HepG2 (cell line): ENCODE results near the gene PGS1. TPM values are rescaled to one million over a fixed set of nuclear protein-coding genes. Genes with fewer than 3 reads are reported as not detected.

ENCODE experiments used
- BHLHE40 ChIP-seq: IDR thresholded peaks from 2 replicates; pipeline ENCODE4 v1.6.1; 2011; ENCODE audit warnings: low read length, improper control_type of control experiment
- BRCA1 ChIP-seq: sonication (generic); formaldehyde crosslinking; IDR thresholded peaks from 2 replicates; pipeline ENCODE4 v1.4.0; 2020; ENCODE audit warnings: missing genetic modification reagents
- CHD4 ChIP-seq: fragments of 200-600 bp; sonication (generic); IDR thresholded peaks from 2 replicates; pipeline ENCODE4 v1.7.0; 2017; ENCODE audit warnings: mild to moderate bottlenecking, low read length, borderline replicate concordance
- EEA1 ChIP-seq: sonication (generic); formaldehyde crosslinking; IDR thresholded peaks from 2 replicates; pipeline ENCODE4 v1.5.1; 2020; ENCODE audit warnings: mild to moderate bottlenecking, missing genetic modification reagents, borderline replicate concordance
- ERF ChIP-seq: IDR thresholded peaks from 2 replicates; pipeline ENCODE4 v1.6.1; 2018; ENCODE audit warnings: missing biosample characterization, missing genetic modification reagents
- FOXK1 ChIP-seq: sonication (generic); formaldehyde crosslinking; IDR thresholded peaks from 2 replicates; pipeline ENCODE4 v1.4.0; 2020; ENCODE audit warnings: low read depth, missing genetic modification reagents, borderline replicate concordance
- HMG20A ChIP-seq: IDR thresholded peaks from 2 replicates; pipeline ENCODE4 v1.6.1; 2016; ENCODE audit warnings: borderline replicate concordance
- HNF4G ChIP-seq, 2 experiments: sonication (generic) in 1 of 2; formaldehyde crosslinking in 1 of 2; IDR thresholded peaks; 2 replicates each; pipeline versions ENCODE4 v1.4.0 to v1.6.1; 2011 to 2020; ENCODE audit warnings: borderline replicate concordance in 2 of 2, low read depth in 2 of 2, mild to moderate bottlenecking in 2 of 2, low read length in 1 of 2, missing genetic modification reagents in 1 of 2, moderate library complexity in 1 of 2
- IKZF4 ChIP-seq: sonication (generic); formaldehyde crosslinking; IDR thresholded peaks from 2 replicates; pipeline ENCODE4 v1.5.1; 2020; ENCODE audit warnings: borderline replicate concordance, mild to moderate bottlenecking, low read depth, missing genetic modification reagents; ENCODE audit errors: not compliant biosample characterization
- JUND ChIP-seq: sonication (generic); formaldehyde crosslinking; IDR thresholded peaks from 2 replicates; pipeline ENCODE4 v1.8.0; 2022; ENCODE audit warnings: mild to moderate bottlenecking, missing genetic modification reagents
- KDM2A ChIP-seq: sonication (generic); formaldehyde crosslinking; IDR thresholded peaks from 2 replicates; pipeline ENCODE4 v1.4.0; 2020; ENCODE audit warnings: low read depth, missing genetic modification reagents, borderline replicate concordance
- NCOA2 ChIP-seq: sonication (generic); formaldehyde crosslinking; IDR thresholded peaks from 2 replicates; pipeline ENCODE4 v1.8.0; 2022; ENCODE audit warnings: inconsistent platforms
- NFKB2 ChIP-seq: sonication (generic); formaldehyde crosslinking; IDR thresholded peaks from 2 replicates; pipeline ENCODE4 v1.4.0; 2020; ENCODE audit warnings: missing genetic modification reagents, borderline replicate concordance
- SALL1 ChIP-seq: sonication (generic); formaldehyde crosslinking; IDR thresholded peaks from 2 replicates; pipeline ENCODE4 v1.8.0; 2022; ENCODE audit warnings: mild to moderate bottlenecking, missing genetic modification reagents
- SIN3A ChIP-seq: IDR thresholded peaks from 2 replicates; pipeline ENCODE4 v1.6.1; 2011; ENCODE audit warnings: low read depth, mild to moderate bottlenecking, control low read depth, low read length, borderline replicate concordance
- SOX13 ChIP-seq, 3 experiments: fragments of 450-650 bp in 1 of 3; sonication (generic) in 1 of 3; formaldehyde crosslinking in 1 of 3; IDR thresholded peaks in 2 of 3; conservative IDR thresholded peaks in 1 of 3; 2 replicates each; pipeline versions ENCODE4 v1.5.0 to v1.6.1; 2016 to 2020; ENCODE audit warnings: antibody characterized with exemption in 1 of 3, mild to moderate bottlenecking in 1 of 3, missing compliant biosample characterization in 1 of 3, missing genetic modification reagents in 1 of 3, moderate library complexity in 1 of 3
- ZBTB33 ChIP-seq: sonication (generic); formaldehyde crosslinking; IDR thresholded peaks from 2 replicates; pipeline ENCODE4 v1.4.0; 2020; ENCODE audit warnings: missing genetic modification reagents
- ZMYM2 ChIP-seq: sonication (generic); formaldehyde crosslinking; IDR thresholded peaks from 2 replicates; pipeline ENCODE4 v1.8.0; 2022; ENCODE audit warnings: mild to moderate bottlenecking, missing genetic modification reagents
- ZNF12 ChIP-seq: sonication (generic); formaldehyde crosslinking; IDR thresholded peaks from 2 replicates; pipeline ENCODE4 v1.5.0; 2020; ENCODE audit warnings: missing genetic modification reagents
- ZNF562 ChIP-seq: sonication (generic); formaldehyde crosslinking; IDR thresholded peaks from 2 replicates; pipeline ENCODE4 v1.8.0; 2022; ENCODE audit warnings: missing genetic modification reagents, borderline replicate concordance
- ZNF687 ChIP-seq: sonication (generic); formaldehyde crosslinking; IDR thresholded peaks from 2 replicates; pipeline ENCODE4 v1.5.1; 2020; ENCODE audit warnings: mild to moderate bottlenecking, missing genetic modification reagents, moderate library complexity
- ZNF737 ChIP-seq: sonication (generic); formaldehyde crosslinking; IDR thresholded peaks from 2 replicates; pipeline ENCODE4 v1.5.0; 2020; ENCODE audit warnings: missing genetic modification reagents, mild to moderate bottlenecking, borderline replicate concordance
- ZNF788 ChIP-seq: sonication (generic); formaldehyde crosslinking; IDR thresholded peaks from 2 replicates; pipeline ENCODE4 v1.5.0; 2020; ENCODE audit warnings: mild to moderate bottlenecking, missing genetic modification reagents, borderline replicate concordance
- polyA plus RNA-seq, 8 experiments: library from polyadenylated mRNA; depleted of rRNA in 3 of 8; stranded (reverse) in 7 of 8; unstranded in 1 of 8; fragments of >200 nt; fragmentation: Illumina TruSeq in 4 of 8; extraction: Trizol in 4 of 8; gene quantifications; 2 replicates each; pipeline versions ENCODE4 v1.2.1 to v1.2.3, GENCODE V29; 2011 to 2016; ENCODE audit warnings: low read depth in 4 of 8, missing spikeins in 1 of 8, mixed read lengths in 1 of 8; ENCODE audit not compliant: insufficient read depth in 1 of 8
- total RNA-seq, 5 experiments: library from RNA; depleted of rRNA; stranded (reverse); fragments of >200 nt; fragmentation: Illumina TruSeq; extraction: Trizol; gene quantifications; 2 replicates each; pipeline ENCODE4 v1.2.3, GENCODE V29; 2016; ENCODE audit warnings: low read depth in 1 of 5

PGS1 gene
- total and polyA plus RNA-seq, 2 of the 13 experiments (the other 11 are each of a cell fraction or from before 2014, with no cell fraction given): 25.9 to 31.5 TPM

- TF ChIP-seq ZNF687 (CRISPR knock-in tag): peak; percentile 47
- no peak for TF ChIP-seq FOXK1 (CRISPR knock-in tag)
- no peak for TF ChIP-seq SIN3A
- peak; percentile 21; the same call in 1 of the 2 replicates for TF ChIP-seq ZNF788 (CRISPR knock-in tag)
- no peak for TF ChIP-seq BHLHE40
- no peak for TF ChIP-seq BRCA1
- peak; percentile 90 for TF ChIP-seq NCOA2 (CRISPR knock-in tag)
- no peak for TF ChIP-seq IKZF4 (CRISPR knock-in tag)
- TF ChIP-seq HNF4G (IDR thresholded peaks at IDR 0.05; ENCODE audit: borderline replicate concordance, low read depth, low read length): peak; percentile 16; the same call in 1 of the 2 replicates
- TF ChIP-seq HNF4G (CRISPR knock-in tag; IDR thresholded peaks at IDR 0.05; ENCODE audit: borderline replicate concordance, low read depth): no peak
- 0 out of 2 replicates have a peak, but pooled peaks have one; percentile 53 for TF ChIP-seq ERF (CRISPR knock-in tag)
- TF ChIP-seq KDM2A: peak; percentile 69; the same call in 1 of the 2 replicates
- TF ChIP-seq NFKB2: 0 out of 2 replicates have a peak, but pooled peaks have one; percentile 43
- TF ChIP-seq CHD4: no peak
- TF ChIP-seq EEA1 (CRISPR knock-in tag): no peak
- TF ChIP-seq SALL1 (CRISPR knock-in tag): peak; percentile 63
- 0 out of 2 replicates have a peak, but pooled peaks have one; percentile 19 for TF ChIP-seq JUND (CRISPR knock-in tag)
- TF ChIP-seq ZMYM2 (CRISPR knock-in tag): no peak
- TF ChIP-seq ZBTB33 (CRISPR knock-in tag): peak; percentile 42; the same call in 1 of the 2 replicates
- peak; percentile 7 for TF ChIP-seq ZNF12 (CRISPR knock-in tag)
- no peak for TF ChIP-seq SOX13 (IDR thresholded peaks at IDR 0.05)
- peak in 1 of 2 experiments; percentile 36; a peak in 1 of 4 replicates for TF ChIP-seq SOX13 (CRISPR knock-in tag; conservative IDR thresholded peaks at IDR 0.05 in 1 of 2, IDR thresholded peaks at IDR 0.05 in 1 of 2)
- no peak for TF ChIP-seq ZNF737 (CRISPR knock-in tag)
- TF ChIP-seq ZNF562 (CRISPR knock-in tag): no peak
- peak; percentile 80 for TF ChIP-seq HMG20A (CRISPR knock-in tag)
These were observed 26.9 kb upstream of the PGS1 start (continued) for GRCh38 chr17:78351449-78352006.
